Right lobe of liver (tissue), 6 donors: ENCODE measurements around the gene GPHA2. TPM values are rescaled to one million over a fixed set of nuclear protein-coding genes. Genes with fewer than 3 reads are reported as not detected.
A peak's percentile ranks its signal among the peaks of the same experiment; 100 is the strongest.

ENCODE experiments used
- ATAC-seq, 4 donors: fragments of 200-7000 bp; cut with Tn5 transposase; one replicate each; pipeline ENCODE4 v1.9.1; 2020; ENCODE audit warnings: mild to moderate bottlenecking in 4 of 4, moderate library complexity in 4 of 4
- DNase-seq, 3 donors: peaks; one replicate each; pipeline ENCODE4 v3.0.0-alpha.2; 2020
- H3K27ac ChIP-seq, 3 donors: fragments of 200-600 bp; one replicate each; pipeline ENCODE4 v1.8.0; 2022
- H3K27me3 ChIP-seq, 2 donors: fragments of 200-600 bp; one replicate each; pipeline ENCODE4 v1.8.0; 2022
- H3K36me3 ChIP-seq, 4 donors: fragments of 200-600 bp; sonication (generic) in 1 of 4; one replicate each; pipeline versions ENCODE4 v1.5.1 to v1.8.0; 2017 to 2022; ENCODE audit warnings: control low read depth in 1 of 4
- H3K4me1 ChIP-seq, 4 donors: fragments of 200-600 bp; sonication (generic) in 1 of 4; one replicate each; pipeline versions ENCODE4 v1.5.1 to v1.8.0; 2017 to 2022; ENCODE audit warnings: control low read depth in 1 of 4
- H3K4me3 ChIP-seq, 3 donors: fragments of 200-600 bp; one replicate each; pipeline ENCODE4 v1.8.0; 2022
- H3K9me3 ChIP-seq, 4 donors: fragments of 200-600 bp; sonication (generic) in 1 of 4; one replicate each; pipeline versions ENCODE4 v1.5.1 to v1.8.0; 2017 to 2022; ENCODE audit warnings: control low read depth in 1 of 4
- POLR2A ChIP-seq: fragments of 450-650 bp; IDR thresholded peaks from one replicate; pipeline ENCODE4 v1.6.1; 2017; ENCODE audit warnings: antibody characterized with exemption, mild to moderate bottlenecking
- WGBS: methylation state at CpG from one replicate; pipeline ENCODE4 v1.1.6; 2018; ENCODE audit warnings: low coverage, low lambda C conversion rate; ENCODE audit not compliant: insufficient coverage; ENCODE audit errors: missing lambda C conversion rate; 5-methylcytosine and 5-hydroxymethylcytosine counted together
- intact Hi-C, 2 donors: fragments of 100-400 bp; cut with DNase I; formaldehyde crosslinking; loops; one replicate each; pipeline versions ENCODE4 v1.11.2 to v1.14.1; 2022
- total RNA-seq, 6 experiments: library from RNA; depleted of rRNA in 2 of 6; stranded (reverse); fragments of >200 nt in 2 of 6; fragmentation: NEBNext Ultra II Directional in 3 of 6; extraction: Animal tissue kit (Norgen Biotek cat#: 25700) in 3 of 6; gene quantifications; one replicate each; pipeline versions ENCODE4 v1.1.0 to v1.2.4, GENCODE V29; 2016 to 2023
- TF ChIP-seq, protein P1 (sequence below), 4 donors: fragments of 200-600 bp in 3 of 4; fragments of 450-650 bp in 1 of 4; IDR thresholded peaks; one replicate each; pipeline versions ENCODE4 v1.5.1 to v1.8.0; 2016 to 2022; ENCODE audit warnings: antibody characterized with exemption in 4 of 4, mild to moderate bottlenecking in 2 of 4
- donor health status: DM: no; HTN: yes; CAD: no.
- donor health status: DM: no; HTN: no; CAD: no.
- donor health status: DM: no; HTN: no; CAD: no.
- donor health status: DM: no; HTN: yes; CAD: no.
- donor health status: DM: no; HTN: yes; CAD: no.

GPHA2 gene
- total RNA-seq, 6 experiments from 2014 or later: 0.46 TPM; not detected in 5

DNA sequence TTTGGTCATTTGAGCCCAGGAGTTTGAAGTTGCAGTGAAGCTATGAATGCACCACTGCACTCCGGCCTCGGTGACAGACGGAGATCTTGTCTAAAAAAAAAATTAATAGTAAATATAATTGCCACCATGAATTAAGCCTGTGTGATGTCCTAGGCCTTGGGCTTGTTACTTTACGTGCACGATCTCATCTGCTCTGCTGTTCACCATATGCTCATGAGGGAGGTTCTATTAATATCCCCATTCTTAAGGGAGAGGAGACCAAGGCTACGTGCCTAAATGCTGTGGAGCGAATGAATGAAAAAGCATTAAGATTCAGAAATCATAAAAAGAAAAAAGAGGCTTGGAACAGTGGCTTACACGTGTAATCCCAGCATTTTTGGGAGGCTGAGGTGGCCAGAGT, 16.1 kb downstream of the GPHA2 start:
- WGBS: 80% methylated on average over 8 of the region's 8 CpGs
- H3K9me3 ChIP-seq: no peaks in the 10 kb centered on the region
- H3K4me3 ChIP-seq: no peak overlapping the region
- H3K27ac ChIP-seq: no peak overlapping the region
- TF ChIP-seq, protein P1, sequence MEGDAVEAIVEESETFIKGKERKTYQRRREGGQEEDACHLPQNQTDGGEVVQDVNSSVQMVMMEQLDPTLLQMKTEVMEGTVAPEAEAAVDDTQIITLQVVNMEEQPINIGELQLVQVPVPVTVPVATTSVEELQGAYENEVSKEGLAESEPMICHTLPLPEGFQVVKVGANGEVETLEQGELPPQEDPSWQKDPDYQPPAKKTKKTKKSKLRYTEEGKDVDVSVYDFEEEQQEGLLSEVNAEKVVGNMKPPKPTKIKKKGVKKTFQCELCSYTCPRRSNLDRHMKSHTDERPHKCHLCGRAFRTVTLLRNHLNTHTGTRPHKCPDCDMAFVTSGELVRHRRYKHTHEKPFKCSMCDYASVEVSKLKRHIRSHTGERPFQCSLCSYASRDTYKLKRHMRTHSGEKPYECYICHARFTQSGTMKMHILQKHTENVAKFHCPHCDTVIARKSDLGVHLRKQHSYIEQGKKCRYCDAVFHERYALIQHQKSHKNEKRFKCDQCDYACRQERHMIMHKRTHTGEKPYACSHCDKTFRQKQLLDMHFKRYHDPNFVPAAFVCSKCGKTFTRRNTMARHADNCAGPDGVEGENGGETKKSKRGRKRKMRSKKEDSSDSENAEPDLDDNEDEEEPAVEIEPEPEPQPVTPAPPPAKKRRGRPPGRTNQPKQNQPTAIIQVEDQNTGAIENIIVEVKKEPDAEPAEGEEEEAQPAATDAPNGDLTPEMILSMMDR (IDR thresholded peaks at IDR 0.05): no peak
- TF ChIP-seq POLR2A: no peak
- H3K4me1 ChIP-seq: peaks cover 0 to 18% (median 4%) of the 10 kb centered on the region in 4 donors
- ATAC-seq: no peak
- intact Hi-C loops: loop anchor here in 1 of 2 donors (10.0 kb wide), 1 partner anchor 65 kb away; no protein-coding TSS in a partner anchor
- no peaks in the 10 kb centered on the region for H3K36me3 ChIP-seq
- H3K27me3 ChIP-seq: no peaks in the 10 kb centered on the region
- DNase-seq: no peak

- Histone ChIP-seq H3K9me3 (no peaks in the 10 kb centered on the region), H3K4me1 (peaks cover 0 to 14% (median 4%) of the 10 kb centered on the region in 4 donors), H3K27me3 (no peaks in the 10 kb centered on the region), H3K4me3 (peak overlapping the region; percentile 32 to 91 (median 48)), H3K36me3 (peaks cover 0 to 14% (median 4%) of the 10 kb centered on the region in 4 donors), H3K27ac (peak overlapping the region in 2 of 3 donors; percentile 52 to 57)
- no peak for ATAC-seq
- intact Hi-C loops: no loop called here
- no peak for DNase-seq
- 12% methylated on average over 4 of the region's 4 CpGs for WGBS
- TF ChIP-seq, protein P1 (IDR thresholded peaks at IDR 0.05): peak in 3 of 4 donors; percentile 19 to 31 (median 24)
- no peak for TF ChIP-seq POLR2A
These were observed 17.7 kb downstream of the GPHA2 start for GRCh38 chr11:64918017-64918416.

GRCh38 chr11:64917663-64917995, 18.1 kb downstream of the GPHA2 start:
- Histone ChIP-seq H3K9me3 (no peaks in the 10 kb centered on the region), H3K4me1 (peaks cover 0 to 14% (median 4%) of the 10 kb centered on the region in 4 donors), H3K4me3 (peak overlapping the region; percentile 32 to 91 (median 48)), H3K27me3 (no peaks in the 10 kb centered on the region), H3K27ac (peak overlapping the region in 2 of 3 donors; percentile 52 to 57), H3K36me3 (peaks cover 0 to 18% (median 5%) of the 10 kb centered on the region in 4 donors)
- intact Hi-C loops: no loop called here
- no peak for TF ChIP-seq POLR2A
- TF ChIP-seq, protein P1 (IDR thresholded peaks at IDR 0.05): no peak
- WGBS: 2% methylated on average over 6 of the region's 6 CpGs
- DNase-seq: no peak
- no peak for ATAC-seq

GRCh38 chr11:64916775-64917662, 18.7 kb downstream of the GPHA2 start, which contains the start of gene ATG2A:
Gene ATG2A, minus strand, starts transcription at chr11:64917209. Its CDS starts 74 bp downstream, at chr11:64917135.
- 0% methylated on average over 17 of the region's 57 CpGs for WGBS
- peaks cover 0 to 14% (median 4%) of the 10 kb centered on the region in 4 donors for H3K4me1 ChIP-seq
- intact Hi-C loops: no loop called here
- no peaks in the 10 kb centered on the region for H3K27me3 ChIP-seq
- ATAC-seq (peak; percentile 90 to 97 (median 96)), DNase-seq (peak; percentile 99 to 100 (median 99))
- peak; percentile 98 for TF ChIP-seq POLR2A
- TF ChIP-seq, protein P1 (IDR thresholded peaks at IDR 0.05): no peak
- H3K27ac ChIP-seq: peak within 1 kb of the TSS; percentile 77 to 89 (median 85)
- H3K9me3 ChIP-seq: no peaks in the 10 kb centered on the region
- H3K36me3 ChIP-seq: peaks cover under 1 to 24% (median 8%) of the 10 kb centered on the region in 4 donors
- peak within 1 kb of the TSS; percentile 87 to 99 (median 91) for H3K4me3 ChIP-seq
